HG02970 (cell line): ENCODE measurements around the gene PNN.
"Not testable (repeated sequence)": the region's sequence is repeated elsewhere in the genome, so short reads cannot be mapped to it uniquely, and the experiment has no call there.

ENCODE experiments used
- ATAC-seq: cut with Tn5 transposase; IDR thresholded peaks from one replicate; pipeline ENCODE4 v1.9.1; 2021; ENCODE audit warnings: mild to moderate bottlenecking, moderate library complexity, moderate number of reproducible peaks; ENCODE audit not compliant: unreplicated experiment, low FRiP score

PNN gene

DNA sequence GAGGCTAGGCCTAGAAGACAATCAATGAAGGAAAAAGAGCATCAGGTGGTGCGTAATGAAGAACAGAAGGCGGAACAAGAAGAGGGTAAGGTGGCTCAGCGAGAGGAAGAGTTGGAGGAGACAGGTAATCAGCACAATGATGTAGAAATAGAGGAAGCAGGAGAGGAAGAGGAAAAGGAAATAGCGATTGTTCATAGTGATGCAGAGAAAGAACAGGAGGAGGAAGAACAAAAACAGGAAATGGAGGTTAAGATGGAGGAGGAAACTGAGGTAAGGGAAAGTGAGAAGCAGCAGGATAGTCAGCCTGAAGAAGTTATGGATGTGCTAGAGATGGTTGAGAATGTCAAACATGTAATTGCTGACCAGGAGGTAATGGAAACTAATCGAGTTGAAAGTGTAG is 5.5 kb downstream of the PNN start:
- no peak for ATAC-seq

DNA sequence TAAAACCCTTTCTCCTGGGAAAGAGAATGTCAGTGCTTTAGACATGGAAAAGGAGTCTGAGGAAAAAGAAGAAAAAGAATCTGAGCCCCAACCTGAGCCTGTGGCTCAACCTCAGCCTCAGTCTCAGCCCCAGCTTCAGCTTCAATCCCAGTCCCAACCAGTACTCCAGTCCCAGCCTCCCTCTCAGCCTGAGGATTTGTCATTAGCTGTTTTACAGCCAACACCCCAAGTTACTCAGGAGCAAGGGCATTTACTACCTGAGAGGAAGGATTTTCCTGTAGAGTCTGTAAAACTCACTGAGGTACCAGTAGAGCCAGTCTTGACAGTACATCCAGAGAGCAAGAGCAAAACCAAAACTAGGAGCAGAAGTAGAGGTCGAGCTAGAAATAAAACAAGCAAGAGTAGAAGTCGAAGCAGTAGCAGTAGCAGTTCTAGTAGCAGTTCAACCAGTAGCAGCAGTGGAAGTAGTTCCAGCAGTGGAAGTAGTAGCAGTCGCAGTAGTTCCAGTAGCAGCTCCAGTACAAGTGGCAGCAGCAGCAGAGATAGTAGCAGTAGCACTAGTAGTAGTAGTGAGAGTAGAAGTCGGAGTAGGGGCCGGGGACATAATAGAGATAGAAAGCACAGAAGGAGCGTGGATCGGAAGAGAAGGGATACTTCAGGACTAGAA is 6.1 kb downstream of the PNN start:
- ATAC-seq, result no peak

GRCh38 chr14:39181693-39182047 is 6.6 kb downstream of the PNN start:
- no peak for ATAC-seq

- ATAC-seq, result no peak
These were observed 8.0 kb downstream of the PNN start for GRCh38 chr14:39182770-39183684.

- ATAC-seq, result not testable (repeated sequence)
These were observed 8.6 kb downstream of the PNN start for GRCh38 chr14:39183685-39184003.

- no peak for ATAC-seq
These were observed 9.7 kb downstream of the PNN start for GRCh38 chr14:39184628-39185255.

GRCh38 chr14:39185256-39186049 is 10.4 kb downstream of the PNN start:
- ATAC-seq, result no peak

DNA sequence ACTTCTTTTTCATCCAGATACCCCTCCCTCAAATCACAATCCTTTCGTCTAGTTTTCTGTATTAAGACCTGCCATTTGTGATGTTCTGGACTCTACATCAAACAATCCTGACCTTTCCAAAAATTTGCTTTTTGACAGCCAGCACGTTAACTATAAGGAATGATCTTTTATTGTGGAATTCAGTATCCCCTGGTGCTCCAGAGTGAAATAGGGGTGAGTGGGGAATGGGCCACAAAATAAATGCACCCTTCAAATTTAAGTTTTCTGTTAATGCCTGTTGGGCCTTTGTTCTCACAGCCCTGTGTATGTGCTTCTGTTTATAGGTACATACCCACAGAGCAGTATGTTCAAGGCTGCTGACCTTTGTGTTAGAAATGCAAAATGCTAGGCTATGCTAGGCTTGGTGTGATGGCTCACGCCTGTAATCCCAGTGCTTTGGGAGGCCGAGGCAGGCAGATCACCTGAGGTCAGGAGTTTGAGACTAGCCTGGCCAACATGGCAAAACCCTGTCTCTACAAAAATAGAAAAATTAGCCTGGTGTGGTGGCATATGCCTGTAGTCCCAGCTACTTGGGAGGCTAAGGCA is 12.0 kb downstream of the PNN start:
- ATAC-seq, result no peak

DNA sequence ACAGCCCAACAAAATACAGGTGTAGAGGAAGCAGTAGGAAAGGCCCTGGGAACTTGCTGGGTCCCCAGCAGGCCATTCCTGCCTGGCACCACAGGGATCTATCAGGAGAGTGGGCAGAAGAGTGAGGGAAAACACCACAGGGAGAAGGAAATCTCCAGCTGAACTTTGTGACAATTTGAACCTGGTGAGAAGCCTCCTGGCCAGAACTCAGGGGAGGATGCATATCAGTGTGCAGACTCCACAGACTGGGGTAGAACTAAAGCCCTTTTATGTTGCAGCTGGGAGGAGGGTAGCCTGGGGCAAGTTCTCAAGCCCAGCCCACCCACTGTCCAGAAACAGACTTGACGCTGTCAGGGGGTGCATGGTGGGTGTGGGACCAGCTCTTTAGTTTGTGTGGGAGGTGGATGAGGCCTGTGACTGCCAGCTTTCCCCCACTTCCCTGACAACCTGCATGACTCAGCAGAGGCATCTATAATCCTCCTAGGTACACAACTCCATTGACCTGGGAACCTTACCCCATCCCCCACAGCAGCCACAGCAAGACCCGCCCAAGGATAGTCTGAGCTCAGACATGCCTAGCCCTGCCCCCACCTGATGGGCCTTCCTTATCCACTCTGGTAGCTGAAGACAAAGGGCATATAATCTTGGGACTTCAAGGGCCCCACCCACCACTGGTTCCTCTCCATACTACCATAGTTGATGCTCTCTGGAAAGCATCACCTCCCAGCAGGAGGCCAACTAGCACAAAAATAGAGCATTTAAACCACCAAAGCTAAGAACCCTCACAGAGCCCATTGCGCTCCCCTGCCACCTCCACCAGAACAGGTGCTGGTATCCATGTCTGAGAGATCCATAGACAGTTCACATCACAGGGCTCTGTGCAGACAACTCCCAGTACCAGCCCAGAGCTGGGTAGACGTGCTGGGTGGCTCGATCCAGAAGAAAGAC is 28.9 kb downstream of the PNN start:
- no peak for ATAC-seq

GRCh38 chr14:39207430-39207829 is 32.4 kb downstream of the PNN start:
- not testable (repeated sequence) for ATAC-seq

GRCh38 chr14:39211109-39211741 is 36.2 kb downstream of the PNN start:
- no peak for ATAC-seq

- no peak for ATAC-seq
These were observed 37.0 kb downstream of the PNN start for GRCh38 chr14:39212034-39212433.

- ATAC-seq, result no peak
These were observed 37.6 kb downstream of the PNN start for GRCh38 chr14:39212693-39213092.

DNA sequence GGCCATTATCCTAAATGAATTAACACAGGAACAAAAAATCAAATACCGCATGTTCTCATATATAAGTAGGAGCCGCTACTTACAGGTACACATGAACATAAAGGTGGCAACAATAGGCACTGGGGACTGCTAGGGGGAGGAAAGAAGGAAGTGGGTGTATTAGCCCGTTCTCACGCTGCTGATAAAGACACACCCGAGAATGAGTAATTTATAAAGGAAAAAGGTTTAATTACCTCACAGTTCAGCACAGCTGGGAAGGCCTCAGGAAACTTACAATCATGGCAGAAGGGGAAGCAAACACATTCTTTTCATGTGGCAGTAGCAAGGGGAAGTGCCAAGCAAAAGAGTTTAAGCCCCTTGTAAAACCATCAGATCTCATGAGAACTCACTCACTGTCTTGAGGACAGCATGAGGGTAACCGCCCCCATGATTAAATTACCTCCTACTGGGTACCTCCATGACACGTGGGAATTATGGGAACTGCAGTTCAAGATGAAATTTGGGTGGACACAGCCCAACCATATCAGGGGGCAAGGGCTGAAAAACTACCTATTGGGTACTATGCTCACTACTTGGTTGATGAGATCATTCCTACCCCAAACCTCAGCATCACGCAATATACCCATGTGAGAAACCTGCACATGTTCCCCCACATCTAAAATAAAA is 42.3 kb downstream of the PNN start:
- no peak for ATAC-seq

GRCh38 chr14:39218171-39218769 is 43.2 kb downstream of the PNN start:
- no peak for ATAC-seq

DNA sequence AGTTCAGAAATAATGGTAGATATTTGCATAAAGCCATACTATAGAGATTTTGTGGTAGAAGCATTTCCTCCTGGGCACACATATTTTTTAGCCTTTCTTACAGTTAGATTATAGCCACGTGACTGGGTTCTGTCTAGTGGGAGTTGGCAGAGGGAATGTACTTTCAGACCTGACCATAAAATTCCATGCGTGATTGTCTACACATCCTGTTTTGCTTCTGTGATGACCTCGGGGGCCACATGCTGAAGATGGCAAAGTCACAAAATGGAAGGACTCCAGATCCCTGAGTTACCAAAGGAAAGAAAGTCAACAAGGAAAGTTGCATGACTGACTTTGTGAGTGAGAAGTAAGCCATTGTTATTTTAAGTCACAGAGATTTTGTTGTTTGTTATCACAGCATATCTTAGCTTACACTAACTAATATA is 44.0 kb downstream of the PNN start:
- ATAC-seq, result no peak

- ATAC-seq, result not testable (repeated sequence)
These were observed 45.4 kb downstream of the PNN start for GRCh38 chr14:39220473-39220872.

DNA sequence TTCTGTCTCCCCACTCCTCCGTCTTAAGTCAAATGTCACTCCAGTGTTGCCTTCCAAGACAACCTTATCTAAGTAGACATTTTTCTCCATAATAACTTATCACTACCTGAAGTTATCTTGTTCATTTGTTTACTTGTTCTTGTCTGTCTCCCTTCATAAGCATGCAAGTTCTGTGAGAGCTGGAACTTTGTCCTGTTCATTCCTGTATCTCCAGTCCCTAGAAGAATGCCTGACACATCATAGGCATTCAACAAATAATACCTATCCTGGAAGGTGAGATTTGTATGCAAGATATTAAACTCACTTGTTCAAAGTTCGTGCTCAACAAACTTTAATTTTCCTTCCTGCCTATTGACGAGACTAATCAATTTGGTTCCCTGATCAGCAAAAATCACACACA is 53.0 kb downstream of the PNN start:
- ATAC-seq, result no peak
